HTERT RPE-1 (cell line): ENCODE data around the gene ACKR2.
"Not testable (repeated sequence)": the region's sequence is repeated elsewhere in the genome, so short reads cannot be mapped to it uniquely, and the experiment has no call there.

ENCODE experiments used
- in situ Hi-C: fragments of 300-500 bp; cut with MboI; formaldehyde crosslinking; loops from 4 replicates; pipeline ENCODE4 v1.14.3; 2020; ENCODE audit warnings: low sequenced_read_pairs

Gene ACKR2

GRCh38 chr3:42801048-42801620 lies 8.1 kb upstream of the ACKR2 start:
- in situ Hi-C loops, result no loop called here

- in situ Hi-C loops, result no loop called here
Observed at GRCh38 chr3:42801784-42802183, 7.5 kb upstream of the ACKR2 start.

- in situ Hi-C loops, result no loop called here
Observed at GRCh38 chr3:42802876-42803413, 6.3 kb upstream of the ACKR2 start.

- in situ Hi-C loops, result no loop called here
Observed at GRCh38 chr3:42803414-42804105, 5.7 kb upstream of the ACKR2 start.

- in situ Hi-C loops, result no loop called here
Observed at GRCh38 chr3:42804106-42804830, 5.0 kb upstream of the ACKR2 start, which contains the start of gene HIGD1A. Gene HIGD1A, minus strand, starts transcription at chr3:42804490. Its CDS starts 10,237 bp downstream, at chr3:42794253.

GRCh38 chr3:42804831-42805132 lies 4.5 kb upstream of the ACKR2 start:
- in situ Hi-C loops, result no loop called here

GRCh38 chr3:42805141-42805821 lies 4.0 kb upstream of the ACKR2 start:
- in situ Hi-C loops, result no loop called here

- in situ Hi-C loops, result no loop called here
Observed at GRCh38 chr3:42807929-42808328, 1.3 kb upstream of the ACKR2 start.

- in situ Hi-C loops, result not testable (repeated sequence)
Observed at GRCh38 chr3:42810706-42811105, 1.5 kb downstream of the ACKR2 start.

- in situ Hi-C loops, result not testable (repeated sequence)
Observed at GRCh38 chr3:42811118-42811883, 2.1 kb downstream of the ACKR2 start.

- in situ Hi-C loops, result no loop called here
Observed at GRCh38 chr3:42814246-42814645, 5.0 kb downstream of the ACKR2 start.

GRCh38 chr3:42814914-42815507 lies 5.8 kb downstream of the ACKR2 start:
- in situ Hi-C loops, result no loop called here

GRCh38 chr3:42815826-42816225 lies 6.6 kb downstream of the ACKR2 start:
- in situ Hi-C loops, result no loop called here

- in situ Hi-C loops, result no loop called here
Observed at GRCh38 chr3:42819351-42819965, 10.2 kb downstream of the ACKR2 start.

GRCh38 chr3:42820746-42821051 lies 11.5 kb downstream of the ACKR2 start:
- in situ Hi-C loops, result no loop called here

- in situ Hi-C loops, result no loop called here
Observed at GRCh38 chr3:42822828-42823227, 13.6 kb downstream of the ACKR2 start.

- in situ Hi-C loops, result no loop called here
Observed at GRCh38 chr3:42823351-42823750, 14.1 kb downstream of the ACKR2 start.

GRCh38 chr3:42826141-42826540 lies 16.9 kb downstream of the ACKR2 start:
- in situ Hi-C loops, result no loop called here

GRCh38 chr3:42827023-42827422 lies 17.8 kb downstream of the ACKR2 start:
- in situ Hi-C loops, result no loop called here

GRCh38 chr3:42827654-42828053 lies 18.4 kb downstream of the ACKR2 start:
- in situ Hi-C loops, result no loop called here
